Ishikawa (cell line): ENCODE results near the gene PINK1.

Experiments used
- CEBPB ChIP-seq: IDR thresholded peaks from 2 replicates; pipeline ENCODE4 v1.6.1; 2012
- CREB1 ChIP-seq: IDR thresholded peaks from 2 replicates; pipeline ENCODE4 v1.6.1; 2012; ENCODE audit warnings: low read depth
- EGR1 ChIP-seq: IDR thresholded peaks from 2 replicates; pipeline ENCODE4 v1.6.1; 2012
- EP300 ChIP-seq: IDR thresholded peaks from 2 replicates; pipeline ENCODE4 v1.6.1; 2012; ENCODE audit warnings: borderline replicate concordance
- RAD21 ChIP-seq: IDR thresholded peaks from 2 replicates; pipeline ENCODE4 v1.6.1; 2012; ENCODE audit warnings: low read depth
- TAF1 ChIP-seq: IDR thresholded peaks from 2 replicates; pipeline ENCODE4 v1.6.1; 2012; ENCODE audit warnings: low read depth, mild to moderate bottlenecking
- TEAD4 ChIP-seq: IDR thresholded peaks from 2 replicates; pipeline ENCODE4 v1.6.1; 2012
- YY1 ChIP-seq: IDR thresholded peaks from 2 replicates; pipeline ENCODE4 v1.6.1; 2012; ENCODE audit warnings: low read depth
- TF ChIP-seq, protein P1 (sequence below): IDR thresholded peaks from 2 replicates; pipeline ENCODE4 v1.6.1; 2012; ENCODE audit warnings: low read depth, mild to moderate bottlenecking
- TF ChIP-seq, protein P2 (sequence below): IDR thresholded peaks from 2 replicates; pipeline ENCODE4 v1.6.1; 2012
- TF ChIP-seq, protein P3 (sequence below): IDR thresholded peaks from 2 replicates; pipeline ENCODE4 v1.6.1; 2012

DNA sequence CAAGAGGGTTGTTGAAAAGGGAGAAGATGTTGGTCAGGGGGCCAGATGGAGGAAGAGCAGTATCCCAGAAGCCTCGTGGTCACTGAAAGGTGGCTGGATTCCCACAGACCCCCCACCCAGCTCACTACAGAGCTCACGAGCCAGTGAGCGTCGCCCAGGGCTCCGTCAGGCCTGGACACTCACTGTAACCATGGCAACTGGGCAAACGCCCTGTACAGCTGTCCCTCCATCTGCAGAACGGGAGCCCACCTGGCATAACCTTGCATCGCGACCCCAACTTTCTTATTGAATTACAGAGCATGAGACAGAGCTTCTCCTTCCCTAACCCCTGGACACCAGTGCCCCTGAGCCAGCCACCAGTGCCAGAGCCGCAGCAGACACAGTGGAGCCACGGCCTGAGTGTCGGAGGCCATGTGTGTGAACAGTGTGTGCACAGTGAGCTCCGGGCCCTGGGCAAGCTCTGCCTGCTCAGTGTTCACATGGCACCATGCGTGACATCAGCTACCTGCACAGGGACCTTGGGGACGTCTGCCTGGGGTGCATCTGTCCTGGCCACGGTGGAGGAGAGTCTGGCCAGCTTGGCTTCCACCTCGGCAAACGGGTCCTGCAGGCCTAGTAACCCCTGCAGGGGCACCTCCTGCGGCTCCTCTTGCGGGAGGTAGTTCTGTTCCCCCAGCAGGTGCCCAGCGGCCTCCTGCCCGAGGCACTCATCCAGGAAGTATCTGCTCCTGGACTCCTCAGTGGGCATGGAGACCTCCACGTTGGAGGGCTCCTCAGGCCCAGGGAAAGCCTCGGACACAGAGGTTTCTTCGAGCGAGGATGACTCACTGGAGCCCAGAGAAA lies 53.8 kb downstream of the PINK1 start:
- no peak for TF ChIP-seq EP300
- TF ChIP-seq TEAD4 = no peak
- no peak for TF ChIP-seq CEBPB
- no peak for TF ChIP-seq RAD21
- TF ChIP-seq, protein P1, sequence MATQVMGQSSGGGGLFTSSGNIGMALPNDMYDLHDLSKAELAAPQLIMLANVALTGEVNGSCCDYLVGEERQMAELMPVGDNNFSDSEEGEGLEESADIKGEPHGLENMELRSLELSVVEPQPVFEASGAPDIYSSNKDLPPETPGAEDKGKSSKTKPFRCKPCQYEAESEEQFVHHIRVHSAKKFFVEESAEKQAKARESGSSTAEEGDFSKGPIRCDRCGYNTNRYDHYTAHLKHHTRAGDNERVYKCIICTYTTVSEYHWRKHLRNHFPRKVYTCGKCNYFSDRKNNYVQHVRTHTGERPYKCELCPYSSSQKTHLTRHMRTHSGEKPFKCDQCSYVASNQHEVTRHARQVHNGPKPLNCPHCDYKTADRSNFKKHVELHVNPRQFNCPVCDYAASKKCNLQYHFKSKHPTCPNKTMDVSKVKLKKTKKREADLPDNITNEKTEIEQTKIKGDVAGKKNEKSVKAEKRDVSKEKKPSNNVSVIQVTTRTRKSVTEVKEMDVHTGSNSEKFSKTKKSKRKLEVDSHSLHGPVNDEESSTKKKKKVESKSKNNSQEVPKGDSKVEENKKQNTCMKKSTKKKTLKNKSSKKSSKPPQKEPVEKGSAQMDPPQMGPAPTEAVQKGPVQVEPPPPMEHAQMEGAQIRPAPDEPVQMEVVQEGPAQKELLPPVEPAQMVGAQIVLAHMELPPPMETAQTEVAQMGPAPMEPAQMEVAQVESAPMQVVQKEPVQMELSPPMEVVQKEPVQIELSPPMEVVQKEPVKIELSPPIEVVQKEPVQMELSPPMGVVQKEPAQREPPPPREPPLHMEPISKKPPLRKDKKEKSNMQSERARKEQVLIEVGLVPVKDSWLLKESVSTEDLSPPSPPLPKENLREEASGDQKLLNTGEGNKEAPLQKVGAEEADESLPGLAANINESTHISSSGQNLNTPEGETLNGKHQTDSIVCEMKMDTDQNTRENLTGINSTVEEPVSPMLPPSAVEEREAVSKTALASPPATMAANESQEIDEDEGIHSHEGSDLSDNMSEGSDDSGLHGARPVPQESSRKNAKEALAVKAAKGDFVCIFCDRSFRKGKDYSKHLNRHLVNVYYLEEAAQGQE = no peak
- TF ChIP-seq YY1 = no peak
- TF ChIP-seq, protein P2, sequence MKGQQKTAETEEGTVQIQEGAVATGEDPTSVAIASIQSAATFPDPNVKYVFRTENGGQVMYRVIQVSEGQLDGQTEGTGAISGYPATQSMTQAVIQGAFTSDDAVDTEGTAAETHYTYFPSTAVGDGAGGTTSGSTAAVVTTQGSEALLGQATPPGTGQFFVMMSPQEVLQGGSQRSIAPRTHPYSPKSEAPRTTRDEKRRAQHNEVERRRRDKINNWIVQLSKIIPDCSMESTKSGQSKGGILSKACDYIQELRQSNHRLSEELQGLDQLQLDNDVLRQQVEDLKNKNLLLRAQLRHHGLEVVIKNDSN = no peak
- TF ChIP-seq, protein P3, sequence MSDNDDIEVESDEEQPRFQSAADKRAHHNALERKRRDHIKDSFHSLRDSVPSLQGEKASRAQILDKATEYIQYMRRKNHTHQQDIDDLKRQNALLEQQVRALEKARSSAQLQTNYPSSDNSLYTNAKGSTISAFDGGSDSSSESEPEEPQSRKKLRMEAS = no peak
- no peak for TF ChIP-seq EGR1
- no peak for TF ChIP-seq TAF1
- TF ChIP-seq CREB1 = no peak
